RWPE1 (cell line): ENCODE results near the gene INPP4A.

Source experiments
- CTCF ChIA-PET: fragments of 350-600 bp; sonication (Branson Sonifier 250); formaldehyde crosslinking; extraction: SDS; loops from one replicate; lab custom pipeline; 2021; lab: Yijun Ruan, JAX
- POLR2A ChIA-PET: fragments of 400-600 bp; formaldehyde crosslinking; extraction: SDS; loops from one replicate; lab custom pipeline; 2020; ENCODE audit warnings: antibody characterized with exemption; ENCODE audit not compliant: low non-redundant PET; lab: Yijun Ruan, JAX
- DNase-seq: peaks from one replicate; pipeline ENCODE4 v3.0.0; 2012; ENCODE audit warnings: low spot score
- H3K27ac ChIP-seq: fragments of 450-650 bp; 2 replicates; pipeline ENCODE4 v1.5.1; 2017
- CTCF ChIP-seq: fragments of 450-650 bp; conservative IDR thresholded peaks from 2 replicates; pipeline ENCODE4 v1.5.1; 2017; ENCODE audit warnings: low read depth, mild to moderate bottlenecking

INPP4A gene

GRCh38 chr2:98459496-98460175 lies 15.0 kb downstream of the INPP4A start:
- peak overlapping the region; percentile 4; the same call in 1 of the 2 replicates for H3K27ac ChIP-seq
- no peak for TF ChIP-seq CTCF
- ChIA-PET CTCF (interaction anchor here (0.5 to 0.6 kb wide), 2 partner anchors 28 to 109 kb away, joined by 4 read pairs; no protein-coding TSS in a partner anchor), POLR2A (no interaction called here)
- DNase-seq, result no peak

GRCh38 chr2:98460573-98461497 lies 16.2 kb downstream of the INPP4A start:
- ChIA-PET CTCF (no interaction called here), POLR2A (no interaction called here)
- TF ChIP-seq CTCF, result no peak
- no peak overlapping the region for H3K27ac ChIP-seq
- DNase-seq, result no peak

GRCh38 chr2:98461498-98462049 lies 16.9 kb downstream of the INPP4A start:
- no peak for TF ChIP-seq CTCF
- ChIA-PET POLR2A (no interaction called here), CTCF (no interaction called here)
- DNase-seq, result no peak
- no peak overlapping the region for H3K27ac ChIP-seq

GRCh38 chr2:98463081-98463481 lies 18.4 kb downstream of the INPP4A start:
- TF ChIP-seq CTCF, result no peak
- ChIA-PET CTCF (no interaction called here), POLR2A (no interaction called here)
- DNase-seq, result no peak
- H3K27ac ChIP-seq, result no peak overlapping the region

- CTCF ChIA-PET, result no interaction called here
Measured at GRCh38 chr2:98463551-98463971, 18.9 kb downstream of the INPP4A start.

More at GRCh38 chr2:98463551-98463971, 18.9 kb downstream of the INPP4A start:
- POLR2A ChIA-PET, result no interaction called here
- DNase-seq, result no peak
- H3K27ac ChIP-seq, result no peak overlapping the region
- no peak for TF ChIP-seq CTCF
